HG03558 (cell line): Measurements from ENCODE around the gene BICC1.
"Not testable (repeated sequence)": the region's sequence is repeated elsewhere in the genome, so short reads cannot be mapped to it uniquely, and the experiment has no call there.

Experiments used
- ATAC-seq: cut with Tn5 transposase; IDR thresholded peaks from one replicate; pipeline ENCODE4 v1.9.1; 2021; ENCODE audit warnings: moderate number of reproducible peaks; ENCODE audit not compliant: unreplicated experiment; ENCODE audit errors: extremely low read depth

The BICC1 gene

DNA sequence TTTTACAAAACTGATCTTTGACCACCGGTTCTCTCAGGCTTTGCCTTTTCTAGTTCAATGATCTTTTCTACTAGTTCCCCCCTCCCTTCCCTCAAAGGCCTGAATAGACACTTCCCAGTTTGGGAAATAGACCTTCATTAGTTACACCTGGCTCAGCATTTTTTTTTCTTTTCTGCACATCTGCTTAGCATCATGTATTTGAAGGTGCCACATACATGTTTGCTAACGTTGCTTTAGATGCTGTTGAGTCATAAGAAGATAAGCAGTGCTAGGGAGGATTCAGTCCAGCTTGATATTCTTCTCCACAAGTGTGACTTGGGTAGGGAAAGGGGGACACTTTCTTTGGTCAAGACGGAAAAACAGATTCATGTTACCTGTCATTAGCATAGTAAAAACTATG lies 78.3 kb downstream of the BICC1 start:
- no peak for ATAC-seq

DNA sequence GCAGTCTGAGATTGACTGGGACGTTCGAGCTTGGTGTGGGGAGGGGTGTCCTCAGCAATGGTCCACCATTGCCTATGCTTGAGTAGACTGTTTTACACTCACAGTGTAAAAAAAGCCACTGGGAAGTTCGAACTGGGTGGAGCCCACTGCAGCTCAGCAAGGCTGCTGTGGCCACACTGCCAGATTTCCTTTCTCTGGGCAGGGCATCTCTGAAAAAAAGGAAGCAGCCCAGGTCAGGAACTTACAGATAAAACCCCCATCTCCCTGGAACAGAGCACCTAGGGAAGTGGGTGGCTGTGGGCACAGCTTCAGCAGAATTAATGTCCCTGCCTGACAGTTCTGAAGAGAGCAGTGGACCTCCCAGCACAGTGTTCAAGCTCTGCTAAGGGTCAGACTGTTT lies 80.3 kb downstream of the BICC1 start:
- no peak for ATAC-seq

DNA sequence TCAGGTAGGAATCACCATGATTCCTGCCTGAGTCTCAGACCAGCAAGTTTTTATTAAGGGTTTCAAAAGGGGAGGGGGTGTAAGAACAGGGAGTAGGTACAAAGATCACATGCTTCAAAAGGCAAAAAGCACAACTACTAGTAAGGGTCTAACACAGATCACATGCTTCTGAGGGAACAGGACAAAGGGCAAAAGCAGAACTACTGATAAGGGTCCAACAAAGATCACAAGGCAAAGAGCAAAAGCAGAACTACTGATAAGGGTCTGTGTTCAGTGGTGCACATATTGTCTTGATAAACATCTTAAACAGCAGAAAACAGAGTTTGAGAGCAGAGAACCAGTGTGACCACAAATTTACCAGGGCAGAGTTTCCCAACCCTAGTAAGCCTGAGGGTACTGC lies 84.5 kb downstream of the BICC1 start:
- ATAC-seq: not testable (repeated sequence)

DNA sequence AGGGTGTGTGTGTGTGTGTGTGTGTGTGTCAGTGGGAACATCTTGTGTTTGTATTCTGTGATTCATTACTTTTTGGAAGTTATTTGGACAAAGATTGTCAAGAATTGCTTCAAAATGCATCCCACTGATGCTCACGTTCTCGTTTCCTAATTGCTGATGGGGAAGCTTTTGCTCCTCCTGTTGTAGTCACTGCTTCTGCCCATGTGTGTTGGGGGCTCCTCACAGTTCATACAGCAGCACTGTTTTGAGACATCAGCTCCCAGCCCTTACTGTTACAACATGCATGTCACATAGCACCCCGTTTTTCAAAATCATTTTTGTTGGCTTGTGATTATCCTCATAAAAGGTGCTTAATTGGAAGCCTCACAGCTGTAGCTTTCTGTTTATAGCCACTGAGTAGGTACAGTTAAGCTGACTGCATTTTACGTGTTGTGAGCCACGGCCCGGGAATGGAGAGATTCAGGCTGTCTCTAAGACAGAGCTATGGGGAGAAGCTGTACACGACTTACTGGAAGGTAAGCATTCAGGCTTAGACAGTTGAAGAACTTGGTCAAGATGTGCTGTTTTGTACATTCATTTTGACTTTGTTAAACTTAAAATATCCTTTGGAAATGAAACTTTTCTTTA lies 87.4 kb downstream of the BICC1 start:
- no peak for ATAC-seq

DNA sequence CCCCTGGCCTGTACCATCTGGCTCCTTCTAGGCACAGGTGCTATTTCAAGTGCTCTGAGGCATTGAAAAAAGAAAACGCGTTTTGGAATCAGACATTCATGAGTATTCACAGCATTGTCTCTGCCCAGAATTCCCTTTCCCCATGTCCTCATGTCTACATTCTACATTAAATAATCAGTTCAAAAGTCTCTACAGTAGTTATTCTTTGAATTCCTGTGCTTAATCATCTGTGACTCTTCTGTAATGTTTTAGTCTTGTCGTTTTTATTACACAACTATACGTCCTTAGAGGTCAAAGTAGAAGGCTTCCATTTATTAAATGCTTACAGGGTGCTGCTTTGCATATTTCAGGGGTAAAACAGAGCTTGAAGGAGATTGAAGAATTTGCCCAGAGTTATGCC lies 95.7 kb downstream of the BICC1 start:
- no peak for ATAC-seq

DNA sequence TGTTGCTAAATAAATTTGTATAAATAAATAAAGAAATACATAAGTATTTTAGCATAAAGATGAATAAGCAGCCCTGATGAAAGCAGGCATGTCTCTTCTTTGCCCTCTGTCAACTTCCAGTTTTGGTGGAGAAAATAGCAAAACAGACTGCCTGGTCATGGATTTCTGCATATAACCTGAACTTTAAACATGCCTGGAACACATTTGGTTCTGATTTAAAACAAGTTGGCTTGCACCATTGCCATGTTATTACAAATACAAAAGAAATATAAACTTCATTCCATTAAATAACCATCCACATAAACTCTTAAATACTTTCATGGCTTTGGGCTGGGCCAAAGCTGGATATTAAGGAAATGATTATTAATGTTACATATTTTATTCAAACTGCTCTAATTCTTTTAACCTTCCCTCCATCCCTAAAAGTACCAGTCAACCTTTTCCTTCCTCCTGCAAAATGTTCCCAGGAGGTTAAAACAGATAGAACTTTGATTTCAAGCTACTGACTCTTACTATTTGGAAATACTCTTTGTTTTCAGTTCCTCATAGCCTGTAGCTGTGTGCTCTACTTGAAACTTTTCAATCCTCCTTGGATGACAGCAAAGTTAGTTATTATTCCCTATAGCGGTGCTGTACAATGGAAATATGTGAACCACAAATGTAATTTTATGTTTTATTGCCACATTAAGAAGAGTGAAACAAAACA lies 96.3 kb downstream of the BICC1 start:
- ATAC-seq: no peak

DNA sequence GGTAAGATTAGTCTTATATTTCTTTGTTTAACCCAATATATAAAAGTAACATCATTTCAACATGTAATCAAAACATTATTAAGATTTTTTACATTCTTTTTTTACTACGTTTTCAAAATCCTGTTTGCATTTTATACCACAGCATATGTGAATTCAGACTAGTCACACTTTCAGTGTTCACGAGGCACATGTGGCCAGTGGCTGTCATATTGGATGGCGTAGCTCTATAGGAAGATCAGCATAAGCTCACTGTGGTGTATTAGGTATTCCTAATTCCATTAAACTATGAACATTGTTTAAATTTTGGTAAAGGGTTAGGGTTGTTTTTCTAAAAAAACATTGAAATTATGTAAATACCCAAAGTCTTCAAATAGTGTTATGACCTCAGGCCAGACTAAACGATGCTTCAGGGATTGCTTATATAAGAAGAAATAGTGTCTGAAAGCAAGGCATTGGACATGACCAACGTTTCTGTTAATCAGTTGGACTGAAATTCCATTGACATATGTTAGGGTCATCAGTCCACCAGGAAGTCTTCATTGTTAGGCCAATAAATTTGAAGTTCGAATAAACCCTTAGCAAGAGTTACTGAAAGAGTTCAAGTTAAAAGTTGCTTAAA lies 97.0 kb downstream of the BICC1 start:
- no peak for ATAC-seq

DNA sequence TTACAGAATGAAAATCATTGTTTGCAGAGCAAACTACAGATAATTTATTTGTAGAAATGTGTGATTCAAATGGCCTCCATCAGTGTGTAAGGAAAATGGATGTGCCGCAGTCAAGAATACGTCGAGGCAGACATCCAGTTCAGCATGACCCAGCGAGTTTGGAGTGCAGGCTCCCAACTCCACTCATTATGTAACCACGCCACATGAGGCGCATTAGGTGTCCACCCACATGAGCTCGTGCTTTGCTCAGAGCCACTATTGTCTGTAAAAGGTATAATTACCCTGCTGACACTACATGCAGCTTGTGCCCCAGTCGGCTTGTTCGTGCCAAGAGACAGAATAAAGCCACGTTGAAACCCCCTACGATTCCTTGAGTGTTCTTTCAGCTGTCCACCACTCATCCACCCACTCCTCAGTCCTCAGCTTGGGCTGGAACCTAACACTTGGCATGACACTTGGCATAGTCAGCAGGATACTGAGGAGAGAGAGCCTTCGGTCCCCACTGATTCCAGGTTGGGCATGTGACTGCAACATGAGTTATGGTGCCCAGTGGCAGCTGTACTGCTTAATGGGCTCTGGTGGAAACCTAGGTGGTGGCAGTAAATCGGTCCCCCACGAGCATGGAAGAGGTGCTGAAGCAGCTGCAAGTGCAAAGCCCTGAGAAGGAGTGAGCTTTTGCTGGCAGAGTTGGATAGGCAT lies 102.7 kb downstream of the BICC1 start:
- no peak for ATAC-seq

DNA sequence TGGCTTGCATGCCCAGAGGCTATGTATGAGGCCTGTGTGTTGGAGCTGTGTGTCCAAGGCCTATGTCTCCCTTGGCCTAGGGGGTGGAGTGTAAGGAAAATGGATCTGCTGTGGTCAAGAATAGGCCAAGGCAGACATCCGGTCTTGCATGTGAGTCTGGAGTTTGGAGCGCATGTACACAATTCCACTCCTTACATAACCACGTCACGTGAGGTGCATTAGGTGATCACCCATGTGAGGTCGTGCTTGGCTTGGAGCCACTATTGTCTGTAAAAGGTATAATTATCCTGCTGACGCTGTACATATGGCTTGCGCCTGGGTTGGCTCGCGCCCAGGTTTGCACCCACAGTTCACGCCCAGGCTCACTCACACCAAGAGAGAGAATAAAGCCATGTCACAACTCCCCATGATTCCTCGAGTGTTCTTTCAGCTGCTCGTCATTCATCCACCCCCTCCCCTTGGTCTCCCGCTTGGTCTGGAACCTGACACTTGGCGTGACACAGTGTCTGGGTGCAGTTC lies 105.5 kb downstream of the BICC1 start:
- no peak for ATAC-seq

DNA sequence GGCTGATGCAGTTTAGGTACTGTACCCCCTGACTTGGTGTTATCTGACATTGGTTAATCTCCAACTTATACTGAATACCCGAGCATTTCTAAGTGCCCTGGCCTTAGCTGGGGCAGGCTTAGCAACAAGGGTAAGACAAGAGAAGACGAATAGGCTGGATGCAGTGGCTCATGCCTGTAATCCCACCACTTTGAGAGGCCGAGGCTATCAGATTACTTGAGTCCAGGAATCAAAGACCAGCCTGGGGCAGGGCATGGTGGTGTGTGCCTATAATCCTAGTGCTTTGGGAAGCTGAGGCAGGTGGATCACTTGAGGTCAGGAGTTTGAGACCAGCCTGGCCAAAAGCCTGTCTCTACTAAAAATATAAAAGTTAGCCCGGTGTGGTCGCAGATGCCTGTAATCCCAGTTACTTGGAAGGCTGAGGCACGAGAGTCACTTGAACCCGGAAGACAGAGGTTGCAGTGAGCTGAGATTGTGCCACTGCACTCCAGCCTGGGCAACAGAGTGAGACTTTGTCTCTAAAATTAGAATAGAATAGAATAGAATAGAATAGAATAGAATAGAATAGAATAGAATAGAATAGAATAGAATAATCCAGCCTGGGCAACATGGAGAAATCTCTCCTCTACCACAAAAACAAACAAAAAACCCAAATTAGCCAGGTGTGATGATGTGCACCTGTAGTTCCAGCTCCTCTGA lies 108.9 kb downstream of the BICC1 start:
- no peak for ATAC-seq

DNA sequence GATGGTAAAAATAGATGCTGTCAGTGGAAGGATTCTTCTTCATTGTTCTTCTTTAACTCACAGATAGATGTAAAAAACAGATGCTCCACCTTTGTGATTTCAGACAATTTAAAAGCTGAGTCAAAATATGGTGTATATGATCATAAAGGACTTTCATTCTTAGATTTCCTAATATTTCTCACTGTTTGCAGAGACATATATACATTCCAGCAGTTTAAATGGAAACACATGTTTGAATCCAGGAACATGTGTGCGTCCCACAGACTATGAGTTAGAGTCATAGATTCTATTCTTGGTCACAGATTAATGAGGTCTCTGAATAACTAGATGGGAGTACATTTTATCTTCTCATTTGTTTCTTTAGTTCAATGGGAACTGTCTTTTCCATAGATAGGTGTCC lies 109.6 kb downstream of the BICC1 start:
- no peak for ATAC-seq

DNA sequence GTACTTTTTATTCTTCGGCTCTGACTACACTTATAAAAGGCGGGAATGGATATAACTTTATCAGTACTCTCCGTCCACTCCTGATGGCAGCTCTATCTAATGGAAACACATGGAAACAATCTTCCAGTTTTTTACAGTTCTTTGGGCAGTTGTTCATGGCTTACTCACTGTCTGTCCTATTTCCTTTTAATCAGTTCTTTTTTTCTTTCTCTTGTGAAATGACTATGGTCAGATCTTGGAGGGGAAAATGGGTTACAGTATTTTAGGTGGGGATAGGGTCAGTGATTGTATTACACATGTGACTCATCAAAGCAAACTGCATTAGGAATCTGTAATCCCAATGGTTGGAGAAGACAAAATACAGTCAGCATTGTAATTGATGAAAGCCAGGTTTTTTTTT lies 112.4 kb downstream of the BICC1 start:
- ATAC-seq: no peak

DNA sequence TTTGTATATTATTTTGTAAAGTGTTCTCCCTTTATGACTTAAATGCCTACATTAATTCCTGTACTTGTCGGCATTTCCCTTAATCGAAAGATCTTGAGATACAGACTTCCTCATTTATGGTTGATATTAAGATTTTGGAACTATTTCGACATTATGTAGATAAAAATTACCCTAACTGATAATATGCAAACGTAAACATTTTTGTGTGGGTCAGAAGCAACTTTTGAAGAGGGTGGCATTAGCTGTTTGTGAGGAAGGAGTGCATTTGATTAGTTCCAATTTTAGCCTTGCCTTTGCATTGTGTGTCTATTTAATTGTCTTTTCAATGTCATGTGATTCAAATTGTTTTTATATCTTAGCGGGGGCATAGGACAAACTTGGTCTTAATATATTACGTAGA lies 114.7 kb downstream of the BICC1 start:
- no peak for ATAC-seq

DNA sequence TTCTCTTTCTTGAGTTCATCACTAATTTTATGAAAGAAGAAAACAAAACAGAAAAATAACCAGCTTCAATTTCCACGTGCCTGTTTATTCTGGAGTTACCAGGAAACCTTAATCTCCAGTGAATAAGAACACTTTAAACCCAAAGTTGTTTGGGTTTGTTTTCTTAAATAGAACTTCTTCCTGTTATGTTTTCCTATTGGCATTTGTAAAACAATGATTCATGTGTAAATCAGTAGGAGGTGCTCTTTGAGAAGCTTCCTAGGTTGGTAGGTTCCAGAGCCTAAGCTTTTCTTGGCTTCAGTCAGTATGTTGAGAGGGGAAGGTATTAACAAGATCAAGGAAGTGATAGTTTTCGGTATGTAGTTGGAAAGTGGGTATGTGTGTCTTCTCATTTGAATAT lies 119.0 kb downstream of the BICC1 start:
- ATAC-seq: no peak

DNA sequence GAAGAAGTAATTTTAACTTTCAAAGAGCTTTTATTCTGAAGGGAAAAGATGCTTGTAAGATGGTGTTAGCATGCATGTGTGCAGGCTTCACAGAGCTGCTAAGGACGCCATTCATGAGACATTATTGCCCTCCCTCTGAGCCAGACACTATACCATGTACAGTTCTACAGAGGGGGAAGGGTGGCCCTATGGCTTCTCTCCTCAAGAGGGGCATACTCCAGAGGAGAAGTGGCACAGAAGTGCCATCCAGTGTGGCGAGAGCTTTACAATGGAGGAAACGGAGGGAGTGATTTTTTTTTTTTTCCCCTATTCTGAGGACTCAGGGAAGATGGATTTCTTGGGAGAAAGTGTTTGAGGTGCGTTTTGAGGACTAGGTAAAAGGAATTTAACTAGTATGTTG lies 119.5 kb downstream of the BICC1 start:
- ATAC-seq: no peak

DNA sequence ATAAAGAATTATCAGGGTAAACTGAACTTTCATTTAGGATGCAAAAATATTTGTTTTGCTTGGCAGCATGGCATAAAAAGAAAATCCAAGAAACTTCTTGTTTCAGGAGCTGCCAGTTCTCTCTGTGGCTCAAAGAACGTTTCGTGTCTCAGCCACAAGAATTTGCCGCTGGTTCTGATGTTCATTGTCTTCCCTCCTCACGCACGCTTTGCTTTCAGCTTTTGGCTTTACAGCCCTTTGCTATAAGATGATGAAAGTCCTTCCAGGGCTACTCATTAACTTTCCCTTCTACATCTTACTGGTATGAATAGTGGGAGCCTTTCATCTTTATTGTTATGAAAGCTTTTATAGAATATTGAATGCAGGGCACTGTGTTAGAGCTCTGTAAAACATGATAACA lies 124.7 kb downstream of the BICC1 start:
- ATAC-seq: no peak

DNA sequence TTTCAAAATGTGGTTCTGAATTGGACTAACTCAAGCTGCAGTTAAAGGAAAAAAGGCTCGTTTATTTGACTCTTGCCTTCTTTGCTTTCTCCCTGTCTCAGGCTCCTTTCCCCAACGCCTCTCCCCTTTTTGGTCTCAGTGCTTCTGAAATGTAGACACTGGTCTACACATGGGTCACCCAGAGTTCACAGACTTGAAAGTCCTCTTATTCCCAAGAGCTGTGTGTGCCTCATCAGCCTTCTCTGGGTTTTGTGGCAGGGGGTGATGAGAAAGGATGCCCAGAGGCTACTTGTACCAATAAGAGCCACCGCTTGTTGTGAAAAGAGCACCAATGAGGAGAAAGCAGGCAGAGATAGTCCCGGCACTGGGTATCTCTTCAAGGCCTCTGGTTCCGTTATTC lies 125.7 kb downstream of the BICC1 start:
- ATAC-seq: no peak

DNA sequence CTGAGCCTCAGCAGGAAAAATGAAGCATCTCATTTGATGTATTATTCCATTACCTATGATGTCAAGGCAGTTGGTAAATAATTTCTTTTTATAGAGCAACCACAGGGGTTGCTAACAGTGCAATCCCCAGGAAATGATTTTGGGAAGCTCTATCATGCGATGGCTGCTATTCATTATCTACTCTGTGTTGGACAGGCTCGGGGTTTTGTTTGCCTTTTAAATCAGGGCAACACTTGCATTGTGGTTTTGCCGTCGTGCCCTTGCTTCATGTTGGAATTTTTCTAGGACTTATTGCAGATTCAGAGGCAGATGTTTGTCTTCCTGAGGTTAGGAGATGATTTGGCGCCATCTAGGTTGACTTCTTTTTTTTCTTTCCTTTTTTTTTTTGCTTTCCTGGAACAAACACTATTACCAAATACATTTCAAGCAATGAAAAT lies 128.4 kb downstream of the BICC1 start:
- ATAC-seq: no peak

DNA sequence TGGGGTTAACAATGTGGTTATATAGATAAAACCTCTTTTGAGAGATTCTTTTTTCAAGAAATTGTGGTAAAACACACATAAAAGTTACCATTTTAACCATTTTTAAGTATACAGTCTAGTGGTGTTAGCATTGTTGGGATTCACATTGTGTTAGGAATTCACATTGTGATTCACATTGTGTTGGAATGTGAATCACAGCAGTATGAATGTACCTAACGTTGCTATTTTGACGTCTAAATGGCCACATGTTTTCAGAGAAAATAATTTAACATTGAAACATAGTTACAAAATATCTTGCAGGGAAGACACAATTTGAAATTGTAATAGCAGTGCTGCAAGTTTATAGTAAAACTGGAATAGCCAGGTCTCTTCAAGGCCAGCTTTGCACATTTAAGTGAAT lies 129.0 kb downstream of the BICC1 start:
- ATAC-seq: no peak

DNA sequence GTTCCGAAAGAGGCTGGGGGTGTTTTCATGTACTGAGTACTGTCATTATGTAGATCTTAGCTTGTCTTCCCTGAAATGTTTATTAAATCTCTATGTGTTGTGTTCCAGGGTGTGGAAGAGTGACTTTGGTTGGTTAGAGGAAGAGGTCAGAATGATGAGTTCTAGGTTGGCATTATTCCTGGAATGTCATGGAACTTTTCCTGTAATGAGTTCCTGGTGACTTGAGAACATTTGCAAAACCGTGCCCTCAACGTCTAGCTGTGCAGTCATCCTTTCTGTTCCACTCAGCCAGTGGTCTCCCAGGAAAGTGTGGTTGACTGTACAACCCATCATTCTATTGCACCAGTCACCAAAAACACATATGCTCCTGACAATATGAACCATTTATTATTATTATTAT lies 129.6 kb downstream of the BICC1 start:
- ATAC-seq: no peak
